Right atrium auricular region (tissue), 2 donors: ENCODE measurements around the gene DNAJA3. TPM values are rescaled to one million over a fixed set of nuclear protein-coding genes. Genes with fewer than 3 reads are reported as not detected.

Experiments used
- DNase-seq: peaks from one replicate; pipeline ENCODE4 v3.0.0-alpha.2; 2019; ENCODE audit warnings: low spot score
- H3K27ac ChIP-seq, 2 donors: fragments of 200-600 bp; sonication (generic); 1 replicate in 1 of 2; 2 replicates in 1 of 2; pipeline ENCODE4 v1.5.1; 2016 to 2019
- H3K27me3 ChIP-seq, 2 donors: fragments of 200-600 bp; sonication (generic); one replicate each; pipeline versions ENCODE4 v1.5.1 to v1.6.0; 2017 to 2019
- H3K36me3 ChIP-seq: fragments of 200-600 bp; sonication (generic); one replicate; pipeline ENCODE4 v1.5.1; 2016
- H3K4me1 ChIP-seq, 2 donors: fragments of 200-600 bp; sonication (generic); one replicate each; pipeline versions ENCODE4 v1.5.1 to v1.6.0; 2017 to 2019
- H3K4me3 ChIP-seq, 2 donors: fragments of 200-600 bp; sonication (generic); 1 replicate in 1 of 2; 2 replicates in 1 of 2; pipeline ENCODE4 v1.5.1; 2017 to 2019; ENCODE audit warnings: mild to moderate bottlenecking in 1 of 2, moderate library complexity in 1 of 2
- H3K9me3 ChIP-seq, 2 donors: fragments of 200-600 bp; sonication (generic); one replicate each; pipeline ENCODE4 v1.5.1; 2019
- CTCF ChIP-seq, 2 donors: fragments of 200-600 bp; sonication (generic); IDR thresholded peaks; one replicate each; pipeline ENCODE4 v1.5.1; 2019; ENCODE audit warnings: antibody characterized with exemption in 2 of 2
- total RNA-seq, 2 donors: library from RNA; depleted of rRNA; stranded (reverse); fragments of >200 nt; gene quantifications; one replicate each; pipeline ENCODE4 v1.1.0, GENCODE V29; 2016

The DNAJA3 gene
- total RNA-seq, 2 donors from 2014 or later = 47.6 to 50.5 TPM

- no peak for TF ChIP-seq CTCF (IDR thresholded peaks at IDR 0.05)
- no peaks in the 10 kb centered on the region for H3K4me1 ChIP-seq
- H3K36me3 ChIP-seq = peaks cover 17% of the 10 kb centered on the region
- no peaks in the 10 kb centered on the region for H3K9me3 ChIP-seq
- no peak overlapping the region for H3K27ac ChIP-seq
- H3K4me3 ChIP-seq = no peak overlapping the region
- no peaks in the 10 kb centered on the region for H3K27me3 ChIP-seq
- no peak for DNase-seq
Measured at GRCh38 chr16:4467916-4468315, 42.2 kb downstream of the DNAJA3 start.

- Histone ChIP-seq H3K9me3 (no peaks in the 10 kb centered on the region), H3K4me3 (no peak overlapping the region), H3K36me3 (peaks cover 10% of the 10 kb centered on the region), H3K4me1 (peaks cover 0 to 4% of the 10 kb centered on the region in 2 donors), H3K27ac (no peak overlapping the region), H3K27me3 (no peaks in the 10 kb centered on the region)
- TF ChIP-seq CTCF (IDR thresholded peaks at IDR 0.05) = no peak
- DNase-seq = no peak
Measured at GRCh38 chr16:4468972-4469371, 43.3 kb downstream of the DNAJA3 start.

GRCh38 chr16:4471869-4472268, 46.2 kb downstream of the DNAJA3 start:
- no peak for DNase-seq
- no peak overlapping the region for H3K27ac ChIP-seq
- TF ChIP-seq CTCF (IDR thresholded peaks at IDR 0.05) = no peak

GRCh38 chr16:4472880-4473279, 47.2 kb downstream of the DNAJA3 start:
- Histone ChIP-seq H3K9me3 (no peaks in the 10 kb centered on the region), H3K27ac (no peak overlapping the region), H3K27me3 (no peaks in the 10 kb centered on the region), H3K4me3 (no peak overlapping the region), H3K36me3 (no peaks in the 10 kb centered on the region), H3K4me1 (peaks cover 0 to 34% of the 10 kb centered on the region in 2 donors)
- TF ChIP-seq CTCF (IDR thresholded peaks at IDR 0.05) = no peak
- DNase-seq = no peak

More at GRCh38 chr16:4471869-4472268, 46.2 kb downstream of the DNAJA3 start:
- H3K27me3 ChIP-seq = no peaks in the 10 kb centered on the region
- no peaks in the 10 kb centered on the region for H3K36me3 ChIP-seq
- no peak overlapping the region for H3K4me3 ChIP-seq
- H3K9me3 ChIP-seq = no peaks in the 10 kb centered on the region
- H3K4me1 ChIP-seq = peaks cover 0 to 24% of the 10 kb centered on the region in 2 donors

GRCh38 chr16:4474192-4474961, 48.7 kb downstream of the DNAJA3 start, which contains the start of gene NMRAL1:
Gene NMRAL1 (minus strand): TSS chr16:4474625. CDS start chr16:4474132, 493 bp downstream.
- peak within 1 kb of the TSS; percentile 74 to 84 for H3K27ac ChIP-seq
- no peaks in the 10 kb centered on the region for H3K36me3 ChIP-seq
- DNase-seq = peak; percentile 94
- peak within 1 kb of the TSS; percentile 55 to 79 for H3K4me3 ChIP-seq
- H3K9me3 ChIP-seq = no peaks in the 10 kb centered on the region
- peaks cover 0 to 40% of the 10 kb centered on the region in 2 donors for H3K4me1 ChIP-seq
- TF ChIP-seq CTCF (IDR thresholded peaks at IDR 0.05) = peak in 1 of 2 donors; percentile 34
- H3K27me3 ChIP-seq = no peaks in the 10 kb centered on the region
